Nephron progenitor cell (in vitro differentiated cells): ENCODE data around the gene ZNF791.
"Not testable (repeated sequence)": the region's sequence is repeated elsewhere in the genome, so short reads cannot be mapped to it uniquely, and the experiment has no call there.

Source experiments
- DNase-seq: peaks from one replicate; pipeline ENCODE4 v3.0.0; 2021
- H3K27ac Mint-ChIP-seq: 2 replicates; pipeline ENCODE4 v1.8.0; 2021; ENCODE audit warnings: mild to moderate bottlenecking, moderate library complexity, mixed read lengths
- H3K27me3 Mint-ChIP-seq: 2 replicates; pipeline ENCODE4 v1.8.0; 2021; ENCODE audit warnings: mild to moderate bottlenecking, low read depth, mixed read lengths; ENCODE audit not compliant: poor library complexity
- H3K36me3 Mint-ChIP-seq: 2 replicates; pipeline ENCODE4 v1.8.0; 2021; ENCODE audit warnings: low read depth, mixed read lengths
- H3K4me1 Mint-ChIP-seq: 2 replicates; pipeline ENCODE4 v1.8.0; 2021; ENCODE audit warnings: mixed read lengths
- H3K4me3 Mint-ChIP-seq: 2 replicates; pipeline ENCODE4 v1.8.0; 2021; ENCODE audit warnings: mild to moderate bottlenecking, moderate library complexity, mixed read lengths
- H3K9me3 Mint-ChIP-seq: 2 replicates; pipeline ENCODE4 v1.8.0; 2021; ENCODE audit warnings: mild to moderate bottlenecking, moderate library complexity, mixed read lengths
- TF ChIP-seq, protein P1 (sequence below): fragments of 200-600 bp; sonication (generic); IDR thresholded peaks from 2 replicates; pipeline ENCODE4 v1.5.0; 2021; ENCODE audit warnings: antibody characterized with exemption

Gene ZNF791

DNA sequence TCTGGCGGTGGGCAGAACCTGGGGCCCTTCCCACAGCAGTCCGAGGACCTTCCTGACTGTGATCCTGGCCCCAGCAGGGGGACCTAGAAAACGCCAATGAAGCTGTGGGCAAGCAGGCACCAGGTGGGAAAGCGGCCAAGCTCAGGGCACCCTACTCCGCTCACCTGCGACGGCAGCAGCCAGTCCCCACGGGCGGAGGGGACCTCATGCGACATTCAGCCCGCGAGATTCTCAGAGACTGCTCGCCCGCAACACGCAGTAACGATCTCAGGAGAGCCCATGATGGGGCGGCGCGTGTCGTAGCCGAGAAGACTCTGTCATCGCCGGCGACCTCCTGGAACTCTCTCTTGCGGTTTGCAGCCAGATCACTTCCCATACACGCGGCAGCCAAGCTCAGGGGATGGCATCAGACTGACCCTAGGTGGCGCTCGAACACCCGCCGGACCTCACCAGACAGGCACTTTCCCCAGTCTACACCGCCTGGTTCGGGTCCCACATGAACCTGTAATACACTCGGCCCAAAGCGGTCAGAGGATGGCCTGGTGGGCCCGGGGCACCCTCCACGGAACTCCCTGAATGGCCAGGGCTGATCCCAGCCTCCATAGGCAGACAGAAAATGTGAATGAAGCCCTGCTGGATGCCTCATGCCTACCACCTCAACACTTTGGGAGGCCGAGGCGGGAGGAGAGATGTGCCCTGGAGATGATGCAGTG, 29.3 kb downstream of the ZNF791 start:
- Mint-ChIP-seq H3K36me3 (peaks cover 13% of the 10 kb centered on the region), H3K27me3 (peaks cover 14% of the 10 kb centered on the region), H3K4me3 (peak overlapping the region; percentile 71), H3K27ac (peak overlapping the region; percentile 54), H3K4me1 (peaks cover 6% of the 10 kb centered on the region), H3K9me3 (peaks cover 28% of the 10 kb centered on the region)
- DNase-seq, result peak; percentile 78
- TF ChIP-seq, protein P1, sequence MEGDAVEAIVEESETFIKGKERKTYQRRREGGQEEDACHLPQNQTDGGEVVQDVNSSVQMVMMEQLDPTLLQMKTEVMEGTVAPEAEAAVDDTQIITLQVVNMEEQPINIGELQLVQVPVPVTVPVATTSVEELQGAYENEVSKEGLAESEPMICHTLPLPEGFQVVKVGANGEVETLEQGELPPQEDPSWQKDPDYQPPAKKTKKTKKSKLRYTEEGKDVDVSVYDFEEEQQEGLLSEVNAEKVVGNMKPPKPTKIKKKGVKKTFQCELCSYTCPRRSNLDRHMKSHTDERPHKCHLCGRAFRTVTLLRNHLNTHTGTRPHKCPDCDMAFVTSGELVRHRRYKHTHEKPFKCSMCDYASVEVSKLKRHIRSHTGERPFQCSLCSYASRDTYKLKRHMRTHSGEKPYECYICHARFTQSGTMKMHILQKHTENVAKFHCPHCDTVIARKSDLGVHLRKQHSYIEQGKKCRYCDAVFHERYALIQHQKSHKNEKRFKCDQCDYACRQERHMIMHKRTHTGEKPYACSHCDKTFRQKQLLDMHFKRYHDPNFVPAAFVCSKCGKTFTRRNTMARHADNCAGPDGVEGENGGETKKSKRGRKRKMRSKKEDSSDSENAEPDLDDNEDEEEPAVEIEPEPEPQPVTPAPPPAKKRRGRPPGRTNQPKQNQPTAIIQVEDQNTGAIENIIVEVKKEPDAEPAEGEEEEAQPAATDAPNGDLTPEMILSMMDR, result peak; percentile 68

DNA sequence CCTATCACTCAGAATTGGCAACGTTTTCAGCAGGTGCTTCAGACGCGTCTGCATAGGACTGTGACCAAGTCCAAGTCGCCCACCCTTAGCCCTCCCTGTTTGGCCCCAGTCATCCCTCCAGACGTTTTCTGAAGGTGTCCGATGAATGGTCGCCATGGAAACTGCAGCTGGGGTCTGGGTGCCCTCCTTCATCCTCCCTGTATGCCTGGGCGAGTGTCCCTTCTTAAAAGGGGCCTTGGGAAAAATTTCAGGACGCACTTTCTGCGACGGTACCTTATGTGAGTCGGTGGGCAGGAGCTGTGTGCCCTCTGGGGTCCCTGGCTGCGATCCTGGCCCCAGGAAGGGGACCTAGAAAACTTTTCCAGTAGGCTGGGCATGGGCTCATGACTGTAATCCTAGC, 30.7 kb downstream of the ZNF791 start:
- DNase-seq, result no peak
- no peak overlapping the region for H3K27ac Mint-ChIP-seq
- H3K4me1 Mint-ChIP-seq, result peaks cover 6% of the 10 kb centered on the region
- peaks cover 14% of the 10 kb centered on the region for H3K36me3 Mint-ChIP-seq
- TF ChIP-seq, protein P1, result no peak
- no peak overlapping the region for H3K4me3 Mint-ChIP-seq
- H3K9me3 Mint-ChIP-seq, result peaks cover 24% of the 10 kb centered on the region
- peaks cover 13% of the 10 kb centered on the region for H3K27me3 Mint-ChIP-seq

DNA sequence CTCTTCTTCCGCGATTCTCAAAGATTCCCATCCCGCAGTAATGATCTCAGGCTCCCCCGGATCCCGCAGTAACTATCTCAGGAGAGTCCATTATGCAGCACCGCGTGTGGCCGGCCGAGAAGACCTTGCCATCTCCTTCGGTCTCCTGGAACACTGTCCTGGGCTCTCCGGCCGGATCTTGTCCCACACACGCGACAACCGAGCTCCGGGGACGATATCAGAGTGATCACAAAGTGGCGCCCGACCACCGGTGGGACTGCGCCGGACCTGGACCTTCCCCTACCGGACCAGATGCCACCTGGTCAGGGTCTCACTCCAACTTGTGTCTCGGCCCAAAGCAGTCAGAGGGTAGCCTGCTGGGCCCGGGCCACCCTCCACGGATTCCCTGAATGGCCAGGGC, 31.8 kb downstream of the ZNF791 start:
- Mint-ChIP-seq H3K4me1 (peaks cover 6% of the 10 kb centered on the region), H3K4me3 (no peak overlapping the region), H3K27ac (no peak overlapping the region), H3K36me3 (peaks cover 10% of the 10 kb centered on the region), H3K9me3 (peaks cover 19% of the 10 kb centered on the region), H3K27me3 (peaks cover 13% of the 10 kb centered on the region)
- no peak for DNase-seq
- TF ChIP-seq, protein P1, result no peak

DNA sequence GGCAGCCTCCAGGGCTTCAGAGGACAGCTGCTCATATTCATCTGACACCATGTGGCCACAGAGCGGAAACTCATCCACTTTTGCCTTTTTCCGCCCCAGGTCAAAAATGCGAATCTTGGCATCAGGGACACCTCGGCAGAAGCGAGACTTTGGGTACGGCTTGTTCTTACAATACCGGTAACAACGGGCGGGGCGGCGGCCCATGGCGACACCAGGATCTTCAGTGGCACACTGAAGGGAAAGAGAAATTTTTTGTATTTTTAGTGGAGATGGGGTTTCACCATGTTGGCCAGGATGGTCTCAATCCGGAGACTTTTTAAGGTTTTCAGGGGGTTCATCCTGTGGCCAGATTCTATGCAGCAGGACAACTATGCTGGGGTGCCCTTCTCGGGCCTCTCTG, 33.0 kb downstream of the ZNF791 start:
- H3K27me3 Mint-ChIP-seq, result peaks cover 13% of the 10 kb centered on the region
- not testable (repeated sequence) for H3K4me3 Mint-ChIP-seq, H3K4me1 Mint-ChIP-seq, H3K27ac Mint-ChIP-seq, DNase-seq
- peaks cover 16% of the 10 kb centered on the region for H3K36me3 Mint-ChIP-seq
- peaks cover 13% of the 10 kb centered on the region for H3K9me3 Mint-ChIP-seq

DNA sequence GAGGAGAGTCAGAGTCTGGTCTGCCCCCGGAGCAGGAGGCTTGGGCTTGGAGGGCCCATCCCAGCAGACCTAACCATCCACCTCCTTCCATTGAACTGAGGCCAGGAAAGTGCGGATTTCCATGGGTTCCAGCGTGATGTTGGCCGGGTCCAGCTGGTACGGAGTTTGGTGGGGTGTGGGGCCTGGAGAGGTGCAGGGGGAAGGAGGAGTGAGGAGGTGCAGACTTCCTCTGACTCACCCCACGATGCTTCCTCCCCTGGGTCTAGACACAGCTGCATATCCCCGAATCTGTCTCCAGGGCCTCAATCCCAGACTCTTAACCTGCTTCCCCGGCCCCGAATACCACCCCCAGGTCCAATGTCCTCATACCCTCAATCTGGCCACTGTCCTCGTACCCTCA, 35.8 kb downstream of the ZNF791 start:
- TF ChIP-seq, protein P1, result no peak
- no peaks in the 10 kb centered on the region for H3K9me3 Mint-ChIP-seq
- no peak overlapping the region for H3K4me3 Mint-ChIP-seq
- peaks cover 29% of the 10 kb centered on the region for H3K36me3 Mint-ChIP-seq
- H3K27ac Mint-ChIP-seq, result no peak overlapping the region
- H3K4me1 Mint-ChIP-seq, result no peaks in the 10 kb centered on the region
- DNase-seq, result no peak
- H3K27me3 Mint-ChIP-seq, result peaks cover 7% of the 10 kb centered on the region

DNA sequence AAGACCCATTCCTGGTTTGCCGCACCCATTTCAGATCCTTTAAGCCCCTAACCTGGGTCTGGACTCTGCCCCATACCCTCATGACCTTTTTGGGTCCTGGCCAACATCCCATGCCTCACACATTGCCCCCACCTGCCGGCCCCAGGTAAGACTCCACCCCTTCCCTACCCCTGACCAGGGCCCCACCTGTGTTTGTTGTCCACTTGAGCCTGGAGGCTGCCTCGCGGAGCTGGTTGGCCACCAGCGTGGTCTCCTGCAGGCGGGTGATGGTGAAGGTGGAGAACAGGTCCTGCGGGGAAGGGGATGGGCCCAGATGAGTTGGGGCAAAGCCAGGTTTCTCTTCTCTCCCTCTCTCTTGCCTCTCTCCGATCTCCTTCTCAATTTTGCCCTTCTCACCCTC, 36.3 kb downstream of the ZNF791 start:
- Mint-ChIP-seq H3K27me3 (peaks cover 7% of the 10 kb centered on the region), H3K4me1 (no peaks in the 10 kb centered on the region), H3K27ac (no peak overlapping the region), H3K4me3 (no peak overlapping the region), H3K36me3 (peaks cover 34% of the 10 kb centered on the region), H3K9me3 (no peaks in the 10 kb centered on the region)
- DNase-seq, result no peak
- TF ChIP-seq, protein P1, result no peak
